Cerebellar nuclear complex (tissue), 1 donor: ENCODE results near the gene SNTA1.
"Not testable (repeated sequence)": the region's sequence is repeated elsewhere in the genome, so short reads cannot be mapped to it uniquely, and the experiment has no call there.

Source experiments
- DNase-seq, 2 experiments: peaks; one replicate each; lab custom pipeline; 2025; lab: John Stamatoyannopoulos, UW

Gene SNTA1

DNA sequence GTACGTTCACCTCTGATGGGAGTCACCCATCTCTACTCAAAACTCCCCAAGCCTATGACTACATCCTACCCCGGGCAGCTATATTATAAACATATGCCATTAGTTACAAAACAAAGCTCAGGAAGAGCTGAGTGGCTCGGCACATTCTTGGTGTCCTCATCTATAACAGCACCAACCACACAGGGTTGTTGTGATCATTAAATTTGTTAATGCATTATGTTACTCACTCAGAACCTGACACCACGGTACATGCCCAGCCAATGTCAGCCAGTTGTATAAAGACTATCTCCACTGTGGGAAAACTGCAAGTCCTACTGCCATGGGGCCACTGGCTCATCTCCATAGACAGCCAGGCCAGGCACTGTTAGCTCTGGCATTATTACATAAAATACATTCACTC lies 50.0 kb downstream of the SNTA1 start:
- no peak for DNase-seq

DNA sequence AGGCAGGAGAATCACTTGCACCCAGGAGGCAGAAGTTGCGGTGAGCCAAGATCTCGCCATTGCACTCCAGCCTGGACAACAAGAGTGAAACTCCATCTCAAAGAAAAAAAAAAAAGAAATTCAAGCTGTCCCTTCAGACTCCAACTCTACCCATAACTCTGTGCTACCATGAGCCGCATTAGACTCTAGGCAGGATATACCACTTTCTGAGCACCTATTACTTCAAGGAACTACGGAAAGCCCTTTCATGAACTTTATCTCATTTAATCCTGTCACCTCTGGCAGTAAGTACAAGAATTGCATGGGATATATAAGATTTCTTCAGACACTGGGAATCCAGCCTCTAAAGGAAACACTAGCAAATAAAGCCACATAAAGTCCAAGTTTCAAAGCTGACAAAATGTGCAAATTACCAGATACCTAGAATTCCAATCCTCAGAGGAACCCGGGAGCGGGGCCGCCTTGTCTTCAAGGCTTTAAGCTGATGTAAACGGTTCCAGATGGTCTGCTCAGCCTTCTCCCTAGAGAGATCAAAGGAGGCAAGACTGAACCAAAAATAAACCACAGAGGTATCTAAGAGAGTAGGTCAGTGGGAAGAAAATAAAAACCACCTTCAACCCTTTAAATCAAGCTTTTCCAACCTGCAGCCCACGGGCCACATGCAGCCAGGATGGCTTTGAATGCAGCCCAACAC lies 51.7 kb downstream of the SNTA1 start:
- DNase-seq: no peak

DNA sequence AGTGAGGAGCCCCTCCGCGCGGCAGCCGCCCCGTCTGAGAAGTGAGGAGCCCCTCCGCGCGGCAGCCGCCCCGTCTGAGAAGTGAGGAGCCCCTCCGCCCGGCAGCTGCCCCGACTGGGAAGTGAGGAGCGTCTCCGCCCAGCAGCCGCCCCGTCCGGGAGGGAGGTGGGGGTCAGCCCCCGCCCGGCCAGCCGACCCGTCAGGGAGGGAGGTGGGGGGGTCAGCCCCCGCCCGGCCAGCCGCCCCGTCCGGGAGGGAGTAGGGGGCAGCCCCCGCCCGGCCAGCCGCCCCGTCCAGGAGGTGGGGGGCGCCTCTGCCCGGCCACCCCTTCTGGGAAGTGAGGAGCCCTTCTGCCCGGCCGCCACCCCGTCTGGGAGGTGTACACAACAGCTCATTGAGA lies 54.2 kb downstream of the SNTA1 start:
- not testable (repeated sequence) for DNase-seq

DNA sequence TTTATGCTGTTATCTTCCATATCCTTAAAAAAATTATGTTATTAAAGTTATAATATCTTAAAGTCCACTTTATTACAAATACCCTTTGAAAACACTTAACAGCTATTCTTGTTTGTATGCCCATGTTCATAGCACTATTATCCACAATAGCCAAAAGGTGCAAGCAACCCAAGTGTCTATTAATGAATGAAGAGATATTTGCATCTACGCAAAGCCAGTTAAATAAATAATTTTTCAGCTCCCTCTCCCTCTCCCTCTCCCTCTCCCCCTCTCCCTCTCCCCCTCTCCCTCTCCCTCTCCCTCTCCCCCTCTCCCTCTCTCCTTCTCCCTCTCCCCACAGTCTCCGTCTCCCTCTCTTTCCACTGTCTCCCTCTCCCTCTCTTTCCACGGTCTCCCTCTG lies 55.3 kb downstream of the SNTA1 start:
- DNase-seq: no peak

DNA sequence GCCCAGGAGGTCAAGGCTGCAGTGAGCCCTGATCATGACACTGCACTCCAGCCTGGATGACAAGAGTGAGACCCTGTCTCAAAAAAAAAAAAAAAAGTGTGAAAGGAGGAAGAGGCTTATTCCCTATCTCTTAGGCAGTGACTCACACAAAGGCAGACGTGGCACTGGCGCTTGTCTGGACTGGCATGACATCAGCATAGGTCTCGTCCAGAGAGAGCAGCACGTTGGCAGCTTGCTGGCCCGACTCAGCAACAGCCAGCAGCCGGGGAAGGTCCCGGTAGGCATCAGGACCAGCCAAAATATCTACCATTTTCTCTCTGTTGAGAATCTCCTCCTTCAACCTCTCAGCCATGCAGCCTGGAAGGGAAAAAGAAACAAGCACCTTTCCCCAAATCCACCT lies 56.4 kb downstream of the SNTA1 start:
- no peak for DNase-seq

DNA sequence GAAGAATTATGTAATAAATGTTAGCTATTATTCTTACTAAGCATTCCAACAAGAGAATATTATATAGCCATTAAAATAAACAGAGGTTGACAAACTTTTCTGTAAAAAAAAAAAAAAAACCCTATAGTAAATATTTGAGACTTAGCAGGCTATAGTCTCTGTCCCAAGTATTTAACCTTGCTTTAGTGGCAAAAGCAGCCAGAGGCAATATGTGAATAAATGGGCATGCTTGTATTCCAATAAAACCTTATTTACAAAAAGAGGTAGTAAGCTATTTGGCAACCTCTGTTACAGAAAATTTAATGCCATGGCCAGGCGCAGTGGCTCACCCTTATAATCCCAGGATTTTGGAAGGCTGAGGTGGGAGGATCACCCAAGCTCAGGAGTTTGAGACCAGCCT lies 56.9 kb downstream of the SNTA1 start:
- no peak for DNase-seq

DNA sequence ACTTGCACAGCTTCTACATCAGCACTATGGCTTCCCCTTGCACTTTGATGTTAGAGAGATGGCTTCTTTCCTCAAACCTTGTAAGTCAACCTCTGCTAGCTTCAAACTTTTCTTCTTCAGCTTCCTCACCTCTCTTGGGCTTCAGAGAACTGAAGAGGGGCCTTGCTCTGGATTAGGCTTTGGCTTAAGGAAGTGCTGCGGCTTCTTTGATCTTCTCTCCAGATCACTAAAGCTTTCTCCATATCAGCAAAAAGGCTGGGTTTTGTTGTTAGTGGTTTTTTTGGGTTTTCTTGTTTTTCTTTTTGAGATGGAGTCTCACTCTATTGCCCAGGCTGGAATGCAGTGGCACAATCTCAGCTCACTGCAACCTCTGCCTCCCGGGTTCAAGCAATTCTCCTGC lies 66.2 kb downstream of the SNTA1 start:
- no peak for DNase-seq

DNA sequence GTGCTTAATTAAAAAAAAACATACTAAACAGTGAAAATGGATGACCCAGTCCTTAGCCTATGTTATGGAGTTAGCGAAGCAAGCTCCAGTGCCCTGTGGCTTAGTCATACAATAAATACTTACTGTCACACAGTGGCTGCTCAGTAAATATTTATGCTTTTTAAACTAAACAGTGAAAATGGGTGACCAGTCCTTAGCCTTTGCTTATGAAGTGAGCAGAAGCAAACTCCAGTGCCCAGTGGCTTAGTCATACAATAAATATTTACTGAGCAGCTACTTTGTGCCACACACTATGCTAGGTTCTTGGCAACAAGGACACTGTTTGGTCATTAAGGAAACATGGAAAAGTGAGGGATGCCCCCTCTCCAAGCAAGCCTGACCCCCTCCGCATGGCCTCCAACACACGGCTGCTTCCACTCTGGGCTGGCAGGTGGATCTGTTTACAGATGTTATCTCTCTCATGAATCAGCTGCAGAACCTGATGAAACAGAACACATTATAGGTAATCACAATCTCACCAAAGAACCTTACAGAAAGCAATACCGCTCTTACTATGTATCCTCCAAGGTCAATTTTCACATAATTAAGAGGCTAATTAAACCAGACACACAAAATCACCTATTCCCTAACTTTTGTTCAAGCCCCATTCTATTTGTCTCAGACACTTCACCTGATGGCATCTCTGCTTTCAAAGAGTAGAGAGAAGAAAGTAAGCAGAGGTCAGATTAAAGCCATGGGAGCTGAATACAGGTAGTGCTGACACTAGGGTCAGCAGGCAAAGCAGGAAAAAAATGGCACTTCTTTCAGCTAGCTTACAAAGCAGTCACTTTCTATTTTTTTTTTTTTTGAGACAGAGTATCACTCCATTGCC lies 69.6 kb downstream of the SNTA1 start:
- DNase-seq: no peak

DNA sequence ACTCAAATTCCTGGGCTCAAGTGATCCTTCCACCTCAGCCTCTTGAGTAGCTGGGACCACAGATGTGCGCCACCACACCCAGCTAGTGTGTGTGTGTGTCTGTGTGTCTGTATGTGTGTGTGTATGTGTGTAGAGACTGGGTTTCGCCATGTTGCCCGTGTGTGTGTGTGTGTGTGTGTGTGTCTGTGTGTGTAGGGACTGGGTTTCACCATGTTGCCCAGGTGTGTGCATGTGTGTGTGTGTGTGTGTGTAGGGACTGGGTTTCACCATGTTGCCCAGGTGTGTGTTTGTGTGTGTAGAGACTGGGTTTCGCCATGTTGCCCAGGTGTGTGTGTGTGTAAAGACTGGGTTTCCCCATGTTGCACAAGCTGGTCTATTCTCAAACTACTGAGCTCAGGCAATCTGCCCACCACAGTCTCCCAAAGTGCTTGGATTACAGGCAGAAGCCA lies 70.5 kb downstream of the SNTA1 start:
- DNase-seq: no peak

DNA sequence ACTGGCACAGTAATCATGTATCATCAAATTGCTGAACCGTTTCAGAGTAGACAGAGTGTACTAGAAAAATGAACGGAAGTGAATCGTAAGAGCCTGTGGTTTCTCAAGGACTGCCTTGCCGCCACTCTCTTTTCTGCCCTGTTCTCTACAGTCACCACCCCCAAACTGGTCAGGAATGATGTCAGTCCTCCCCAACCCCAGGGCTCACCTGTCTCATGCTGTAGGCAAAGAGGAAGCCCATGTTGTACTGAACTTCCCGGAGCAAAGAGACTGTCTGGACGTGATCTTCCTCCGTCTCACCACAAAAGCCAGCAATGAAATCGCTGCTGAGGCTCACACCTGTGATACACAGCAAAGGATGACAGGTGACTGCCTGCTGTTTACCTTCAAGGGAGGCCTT lies 73.3 kb downstream of the SNTA1 start:
- no peak for DNase-seq

DNA sequence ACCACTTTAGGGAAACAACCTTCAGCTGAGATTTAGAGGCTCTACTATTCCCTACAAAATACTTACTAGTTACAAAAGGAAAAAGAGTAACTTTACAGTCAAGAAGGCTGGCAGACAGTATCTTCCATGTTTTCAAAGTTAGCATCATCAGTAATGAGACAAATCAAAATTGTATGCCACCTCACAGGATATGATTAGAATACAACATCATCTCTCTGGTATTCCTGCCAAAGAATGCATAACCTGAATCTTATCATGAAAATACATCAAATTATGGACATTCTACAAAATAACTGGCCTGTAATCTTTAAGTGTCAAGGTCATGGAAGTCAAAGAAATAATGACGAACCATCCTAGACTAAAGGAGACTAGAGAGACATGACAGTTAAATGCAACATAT lies 80.7 kb downstream of the SNTA1 start:
- no peak for DNase-seq

DNA sequence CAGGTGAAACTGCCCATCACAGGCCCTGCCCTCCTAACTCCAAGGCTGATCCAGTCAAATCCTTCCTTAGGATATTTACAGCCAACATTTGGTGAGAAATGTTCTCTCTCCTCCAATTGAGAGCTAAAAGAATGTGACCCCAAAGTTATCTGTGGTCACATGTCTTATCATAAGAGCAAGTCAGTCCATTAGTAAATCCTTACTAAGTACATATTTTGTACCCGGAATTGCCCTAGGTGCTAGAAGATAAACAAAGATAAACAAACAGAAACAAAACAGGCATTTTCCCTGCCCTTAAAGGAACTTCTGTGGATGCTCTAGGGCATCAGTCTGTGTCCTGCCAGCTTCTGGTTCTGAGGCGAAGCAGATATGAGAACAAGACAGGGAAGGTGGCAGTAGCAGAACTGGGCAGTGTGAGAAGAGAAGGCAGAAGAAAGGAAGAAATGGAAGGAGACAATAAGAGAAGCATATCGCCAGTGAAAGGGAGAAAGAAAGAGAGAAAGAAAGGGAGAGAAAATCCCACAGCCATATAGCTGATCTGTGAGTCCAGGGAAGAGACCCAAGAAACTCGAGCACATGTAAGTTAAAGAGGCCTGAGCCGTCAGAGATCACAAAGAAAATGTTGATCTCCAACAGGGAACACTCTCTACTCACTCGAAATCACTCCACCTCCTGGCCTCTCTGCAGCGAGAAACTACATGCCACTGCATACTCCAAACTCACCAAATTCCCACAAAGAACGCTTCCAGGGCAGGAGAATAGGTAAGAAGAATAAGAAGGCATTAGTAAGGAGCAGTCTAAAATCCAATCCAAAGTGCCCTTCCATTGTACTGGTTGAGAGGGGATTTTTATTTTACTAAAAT lies 83.9 kb downstream of the SNTA1 start:
- DNase-seq: no peak
